Measurements from ENCODE around the gene SCAMP4.
A peak's percentile ranks its signal among the peaks of the same experiment; 100 is the strongest.
"Not testable (repeated sequence)": the region's sequence is repeated elsewhere in the genome, so short reads cannot be mapped to it uniquely, and the experiment has no call there.

Gene SCAMP4

DNA sequence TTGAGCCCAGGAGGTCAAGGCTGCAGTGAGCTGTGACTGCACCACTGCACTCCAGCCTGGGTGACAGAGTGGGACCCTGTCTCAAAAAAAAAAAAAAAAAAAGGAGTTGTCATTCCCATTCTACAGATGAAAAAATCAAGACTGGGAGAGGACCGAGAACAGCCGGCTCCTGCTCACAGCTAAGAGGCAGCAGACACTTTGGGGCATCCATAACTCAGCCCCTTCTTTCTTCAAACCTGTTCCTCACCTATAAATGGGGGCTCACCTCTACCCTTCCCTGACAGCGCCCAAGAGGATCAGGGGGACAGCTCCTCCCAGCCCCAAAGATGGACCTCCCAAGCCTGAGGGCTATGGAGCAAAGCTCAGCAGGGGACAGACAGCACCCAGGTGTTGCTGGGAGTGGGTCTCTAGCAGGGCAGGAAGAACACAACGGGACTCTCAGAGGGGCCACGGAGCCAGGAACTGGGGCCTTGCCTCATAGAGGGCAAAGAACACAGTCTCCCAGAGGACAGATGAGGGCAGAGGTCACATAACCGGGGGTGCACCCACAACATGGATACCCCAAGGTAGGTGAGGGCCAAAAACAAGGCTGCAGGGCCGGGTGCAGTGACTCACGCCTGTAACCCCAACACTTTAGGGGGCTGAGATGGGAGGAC lies 38.4 kb upstream of the SCAMP4 start:
- no peak for DNase-seq (ENCODE audit: low read depth, low spot score)

GRCh38 chr19:1867349-1867724 lies 37.9 kb upstream of the SCAMP4 start:
- DNase-seq (ENCODE audit: low read depth, low spot score) = no peak

DNA sequence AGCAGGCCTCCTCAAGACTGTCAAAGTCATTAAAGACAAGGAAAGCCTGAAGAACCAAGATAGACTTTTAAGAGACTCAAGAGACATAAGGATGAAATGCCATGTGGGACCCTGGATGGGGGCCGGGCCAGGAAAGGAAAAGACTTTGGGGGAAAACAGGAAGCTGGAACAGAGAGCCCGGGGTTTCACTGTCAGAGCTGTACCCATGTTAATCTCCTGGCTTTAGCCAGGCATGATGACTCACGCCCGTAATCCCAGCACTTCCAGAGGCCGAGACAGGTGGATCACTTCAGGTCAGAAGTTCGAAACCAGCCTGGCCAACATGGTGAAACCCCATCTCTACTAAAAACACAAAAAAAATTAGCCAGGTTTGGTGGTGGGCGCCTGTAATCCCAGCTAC lies 36.2 kb upstream of the SCAMP4 start:
- no peak for DNase-seq (ENCODE audit: low read depth, low spot score)

- no peak for DNase-seq (ENCODE audit: low read depth, low spot score)
Measured at GRCh38 chr19:1871140-1871597, 34.0 kb upstream of the SCAMP4 start.

GRCh38 chr19:1871630-1872029 lies 33.6 kb upstream of the SCAMP4 start:
- DNase-seq (ENCODE audit: low read depth, low spot score) = no peak

DNA sequence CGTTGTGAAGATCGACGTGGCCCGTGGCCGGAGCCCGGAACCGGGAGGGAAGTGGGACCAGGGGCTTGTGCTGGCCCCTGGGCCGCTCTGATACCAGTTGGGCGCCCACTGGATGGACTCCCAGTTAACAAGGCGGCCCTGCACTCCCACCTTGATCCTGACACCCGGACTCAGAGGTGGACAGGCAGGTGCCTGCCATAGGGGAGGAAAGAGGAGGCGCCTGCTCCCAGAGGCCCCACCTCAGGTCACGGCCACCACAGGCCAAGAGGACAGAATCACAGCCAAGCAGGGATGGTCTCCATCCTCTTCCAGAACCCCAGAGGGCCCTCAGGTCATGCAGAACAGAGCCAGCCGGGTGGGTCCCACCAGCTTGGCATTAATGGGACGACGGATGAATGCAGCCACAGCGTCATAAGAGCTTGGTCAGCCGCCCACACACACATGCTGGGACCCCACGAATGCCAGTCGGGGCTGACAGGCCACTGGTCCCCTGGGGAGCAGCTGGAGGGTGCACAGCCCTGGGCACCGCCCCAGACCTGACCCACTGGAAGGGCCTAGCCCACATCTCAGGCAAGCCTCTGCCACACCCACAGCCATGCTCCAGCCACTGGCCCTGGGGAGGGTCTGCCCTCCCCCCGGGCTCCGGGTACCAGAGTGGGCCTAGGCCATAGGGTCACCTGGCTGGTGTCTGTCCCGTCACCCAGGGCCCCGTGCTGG lies 32.2 kb upstream of the SCAMP4 start:
- DNase-seq (ENCODE audit: low read depth, low spot score) = no peak

- no peak for DNase-seq (ENCODE audit: low read depth, low spot score)
Measured at GRCh38 chr19:1873524-1874473, 31.4 kb upstream of the SCAMP4 start.

- no peak for DNase-seq (ENCODE audit: low read depth, low spot score)
Measured at GRCh38 chr19:1874554-1875185, 30.5 kb upstream of the SCAMP4 start.

- DNase-seq (ENCODE audit: low read depth, low spot score) = peak; percentile 34
Measured at GRCh38 chr19:1875265-1875645, 29.9 kb upstream of the SCAMP4 start.

DNA sequence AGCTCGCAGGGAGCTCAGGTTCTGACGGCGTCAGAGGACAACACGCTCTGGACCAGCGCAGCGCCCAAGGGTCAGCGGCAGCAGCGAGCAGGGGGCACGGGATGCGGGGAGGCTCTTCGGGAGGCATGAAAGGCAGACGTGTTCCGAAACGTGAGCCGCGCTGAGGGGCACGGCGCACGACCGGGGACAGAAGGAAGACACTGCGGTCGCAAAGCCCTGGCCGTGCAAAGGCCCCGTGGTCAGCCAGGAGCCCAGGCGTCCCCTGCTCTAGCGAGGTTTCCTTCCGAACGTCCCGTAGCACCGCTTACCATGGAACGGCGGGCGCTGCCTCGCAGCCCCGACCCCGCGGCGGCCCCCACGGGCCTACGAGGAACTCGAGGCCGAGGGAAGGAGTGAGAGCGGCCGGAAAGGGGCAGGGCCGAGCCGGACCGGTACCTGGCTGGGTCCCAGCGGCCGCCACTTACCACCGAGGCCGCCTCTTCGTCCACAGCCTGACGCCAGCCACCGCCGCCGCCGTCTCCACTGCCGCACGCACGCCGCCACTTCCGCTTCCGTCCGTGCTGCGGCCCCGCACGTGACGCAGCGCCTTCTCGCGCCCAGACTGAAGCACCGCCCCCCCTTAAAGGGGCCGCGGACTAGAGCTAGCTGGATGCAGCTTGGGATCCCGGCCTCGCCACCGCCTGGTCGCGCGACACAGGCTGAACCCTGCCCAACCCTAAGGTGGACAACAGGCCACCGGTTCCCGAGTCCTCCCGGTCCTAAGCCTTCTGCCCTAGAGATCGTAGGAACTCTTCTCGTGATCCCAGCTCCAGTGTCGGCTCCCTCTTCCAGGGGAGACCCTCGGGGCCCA lies 29.3 kb upstream of the SCAMP4 start:
- peak; percentile 95 for DNase-seq (ENCODE audit: low read depth, low spot score)

DNA sequence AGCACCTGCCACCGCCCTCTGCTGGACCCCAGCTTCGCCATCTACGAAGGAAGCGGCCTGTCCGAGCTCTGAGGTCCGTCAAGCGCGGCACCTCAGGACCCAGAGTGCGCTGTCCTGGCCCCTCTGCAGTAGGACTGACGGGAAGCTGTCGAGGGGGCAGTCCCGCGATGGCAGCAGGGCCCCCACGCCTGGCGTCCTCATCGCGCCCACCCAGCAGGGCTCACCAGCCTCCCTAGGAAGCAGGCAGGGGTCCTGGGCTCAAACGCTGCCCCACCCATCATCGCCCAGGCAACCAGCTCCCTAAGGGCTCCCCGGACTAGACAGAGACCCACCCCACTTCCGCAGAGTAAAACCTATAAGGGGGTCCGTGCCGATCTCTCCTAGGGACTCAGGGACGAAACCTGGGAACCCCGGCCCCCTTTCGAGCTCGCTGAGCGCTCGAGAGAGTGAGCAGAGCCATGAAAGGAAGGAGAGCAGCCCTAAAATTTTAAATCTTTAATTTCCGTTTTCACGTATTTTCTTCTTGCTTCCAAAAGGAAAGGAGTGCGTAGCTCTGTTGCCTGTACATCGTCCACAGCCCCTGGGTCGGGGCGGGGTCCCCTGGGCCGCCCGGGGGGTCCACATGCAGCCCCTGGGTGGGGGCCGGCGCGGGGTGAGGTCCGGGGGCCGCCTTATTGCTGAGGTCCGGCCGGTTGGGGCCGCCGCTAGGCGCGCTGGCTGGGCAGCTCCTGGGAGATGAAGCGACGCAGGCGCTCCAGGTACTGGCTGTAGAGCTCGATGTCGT lies 28.5 kb upstream of the SCAMP4 start:
- DNase-seq (ENCODE audit: low read depth, low spot score) = not testable (repeated sequence)

- not testable (repeated sequence) for DNase-seq (ENCODE audit: low read depth, low spot score)
Measured at GRCh38 chr19:1877280-1877660, 27.9 kb upstream of the SCAMP4 start.

DNA sequence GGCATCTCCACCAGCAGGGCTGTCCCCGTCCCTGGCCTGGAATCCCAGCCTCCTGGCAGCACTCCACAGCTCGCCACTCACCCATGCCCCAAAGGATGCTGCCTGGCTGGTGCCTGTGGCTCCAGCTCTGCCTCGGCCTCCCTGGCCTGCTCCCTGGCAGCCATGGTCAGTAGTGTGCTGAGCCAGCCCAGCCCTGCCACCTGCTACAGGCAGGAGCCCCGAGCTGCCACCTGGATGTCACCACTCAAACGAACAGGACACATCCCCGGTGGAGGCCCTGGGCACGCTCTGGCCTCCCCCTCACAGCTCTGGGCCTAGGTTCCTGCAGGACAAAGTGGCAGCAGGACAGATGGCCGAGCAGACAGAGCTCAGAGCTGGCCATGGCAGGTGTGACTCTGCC lies 26.6 kb upstream of the SCAMP4 start:
- not testable (repeated sequence) for DNase-seq (ENCODE audit: low read depth, low spot score)

DNA sequence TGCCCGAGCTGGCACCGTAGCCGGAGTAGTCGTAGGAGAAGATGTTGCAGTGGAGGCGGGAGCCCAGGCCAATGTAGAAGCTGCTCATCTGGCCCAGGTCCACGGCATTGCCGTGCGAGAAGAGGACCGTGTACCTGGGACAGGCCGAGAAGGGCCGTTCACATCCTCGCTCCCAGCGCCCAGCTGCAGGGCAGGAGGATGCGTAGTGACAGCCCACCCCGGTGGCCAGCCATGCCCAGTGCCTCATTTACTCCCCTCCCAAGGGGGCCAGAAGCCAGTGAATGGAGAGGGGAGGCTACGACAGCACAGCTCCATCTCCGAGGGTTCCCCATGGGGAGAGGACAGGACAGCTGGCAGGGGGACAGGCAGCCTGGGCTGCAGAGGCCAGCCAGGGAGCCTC lies 25.2 kb upstream of the SCAMP4 start:
- not testable (repeated sequence) for DNase-seq (ENCODE audit: low read depth, low spot score)

DNA sequence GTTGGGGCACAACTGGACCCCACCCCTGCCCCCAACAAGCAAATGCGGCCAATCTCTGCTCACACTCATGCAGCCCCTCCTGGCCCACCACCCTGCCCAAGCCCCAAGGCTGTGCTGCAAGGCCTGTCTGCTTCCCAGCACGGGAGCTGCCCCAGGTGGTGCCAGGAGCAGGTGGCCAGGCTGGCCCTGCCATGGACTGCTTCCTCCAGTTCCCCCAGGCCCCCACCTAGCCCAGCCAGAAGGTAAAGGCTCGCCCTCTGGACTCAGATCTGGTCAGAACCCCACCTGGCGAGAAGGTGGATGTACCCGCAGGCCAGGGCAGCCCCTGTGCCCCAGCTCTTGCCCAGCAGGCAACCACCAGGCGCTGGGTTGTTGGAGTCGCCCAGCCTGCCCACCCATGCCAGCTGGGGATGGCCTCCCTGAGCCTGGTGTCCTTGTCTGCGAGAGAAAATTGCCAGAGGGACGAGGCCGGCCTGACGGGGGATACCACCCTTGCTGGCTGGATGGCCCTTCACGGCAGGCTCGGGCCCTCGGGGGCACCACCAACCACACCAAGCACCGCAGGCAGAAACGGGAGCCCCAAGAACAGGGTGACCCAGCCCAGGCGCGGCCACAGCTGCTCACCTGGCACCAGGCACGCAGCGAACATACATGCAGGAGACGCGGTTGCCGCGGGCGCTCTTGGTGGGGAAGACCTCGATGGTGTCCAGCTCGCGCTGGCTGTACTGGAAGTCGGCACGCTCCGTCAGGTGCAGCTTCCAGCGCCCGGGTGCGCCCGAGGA lies 24.4 kb upstream of the SCAMP4 start:
- no peak for DNase-seq (ENCODE audit: low read depth, low spot score)

- DNase-seq (ENCODE audit: low read depth, low spot score) = not testable (repeated sequence)
Measured at GRCh38 chr19:1881393-1882088, 23.7 kb upstream of the SCAMP4 start.

DNA sequence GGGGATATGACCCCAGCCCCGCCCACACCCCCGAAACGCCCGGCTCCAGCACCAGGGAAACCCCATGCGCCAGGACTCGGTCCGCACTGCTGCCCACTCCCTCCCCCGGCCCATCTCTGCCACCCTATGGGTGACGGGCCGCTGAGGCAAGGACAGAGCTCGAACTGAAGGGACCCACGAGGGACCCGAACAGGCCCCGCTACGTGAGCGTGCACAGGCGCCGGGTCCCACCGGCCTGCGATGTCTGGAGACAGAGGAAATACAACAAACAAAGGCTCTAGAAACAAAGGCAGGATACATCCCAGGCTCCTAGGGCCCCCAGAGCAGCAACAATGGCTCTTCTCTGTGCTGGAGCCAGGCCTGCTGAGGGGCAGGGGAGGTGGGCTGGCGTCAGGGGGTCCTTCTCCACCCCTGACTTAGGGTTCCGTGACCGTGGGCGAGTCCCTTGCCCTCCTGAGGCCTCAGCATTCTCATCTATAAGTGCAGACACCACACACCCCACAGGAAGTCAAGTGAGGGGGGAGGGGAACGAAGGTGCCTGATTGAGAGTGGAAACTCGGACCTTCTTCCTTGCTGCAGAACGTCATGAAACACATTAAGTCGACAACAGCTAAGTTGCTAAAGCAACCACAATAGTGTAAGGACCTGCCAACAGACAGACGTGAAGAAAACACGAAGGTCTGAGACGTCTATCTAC lies 23.0 kb upstream of the SCAMP4 start:
- no peak for DNase-seq (ENCODE audit: low read depth, low spot score)

Data from ELF-1 (cell line).